ENCODE data around the gene DOLK. TPM values are rescaled to one million over a fixed set of nuclear protein-coding genes. Genes with fewer than 3 reads are reported as not detected.
A peak's percentile ranks its signal among the peaks of the same experiment; 100 is the strongest.

Gene DOLK
- 48.8 TPM for polyA plus RNA-seq (2012; ENCODE audit: insufficient read depth, insufficient read length, low read depth)

DNA sequence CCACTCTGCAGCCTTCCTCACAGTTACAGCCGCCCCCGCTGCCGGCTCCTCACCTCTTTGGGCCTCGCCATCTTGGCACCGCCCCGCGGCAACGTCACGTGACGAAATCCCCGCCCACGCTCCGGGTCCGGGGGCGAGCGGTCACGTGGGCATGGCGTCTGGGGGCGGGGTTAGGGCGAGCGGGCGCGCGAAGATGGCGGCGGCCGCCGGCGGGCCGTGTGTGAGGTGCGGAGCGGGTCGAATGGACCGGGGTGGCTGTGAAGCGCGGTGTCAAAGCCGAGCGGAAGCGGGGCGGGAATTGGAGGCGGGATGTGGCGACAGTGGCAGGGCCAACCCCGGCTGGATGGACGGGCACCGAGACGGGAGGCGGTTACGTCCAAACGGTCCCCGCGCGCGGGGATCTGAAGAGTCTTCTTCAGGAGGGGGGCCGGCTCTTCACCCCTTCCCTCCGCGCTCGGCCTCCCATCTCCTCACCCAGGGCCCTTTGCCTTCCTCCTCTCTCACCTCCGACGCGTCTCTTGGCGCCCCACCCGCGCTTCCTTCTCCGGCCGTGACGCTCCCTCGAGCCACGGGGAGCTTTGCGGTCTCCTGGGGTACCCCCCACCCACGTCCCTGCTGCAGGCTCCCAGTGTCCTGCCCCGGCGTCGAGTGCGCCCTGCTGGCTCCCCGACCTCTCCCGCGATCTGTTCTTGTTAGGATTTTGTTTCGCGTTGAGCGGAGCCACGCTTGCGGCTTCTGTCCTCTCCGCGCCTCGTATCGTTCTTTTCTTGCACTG, at the start of gene DOLK, which contains the start of gene NUP188:
Gene DOLK, minus strand, starts transcription at position 77 of the 775 bp plus-strand sequence. CDS start 300 bp downstream, outside the sequence.
Gene NUP188, plus strand, starts transcription at position 173 of the 775 bp plus-strand sequence. Its CDS starts 21 bp downstream, at position 194.
- peak within 1 kb of the TSS; percentile 92 for H3K4me3 ChIP-seq (ENCODE audit: low read depth, low read length)
- no peaks in the 10 kb centered on the region for H3K9me3 ChIP-seq
- DNase-seq: peak; percentile 99
- no peaks in the 10 kb centered on the region for H3K4me1 ChIP-seq
- H3K27me3 ChIP-seq: no peaks in the 10 kb centered on the region
- H3K36me3 ChIP-seq: peaks cover 22% of the 10 kb centered on the region
- TF ChIP-seq, protein P1, sequence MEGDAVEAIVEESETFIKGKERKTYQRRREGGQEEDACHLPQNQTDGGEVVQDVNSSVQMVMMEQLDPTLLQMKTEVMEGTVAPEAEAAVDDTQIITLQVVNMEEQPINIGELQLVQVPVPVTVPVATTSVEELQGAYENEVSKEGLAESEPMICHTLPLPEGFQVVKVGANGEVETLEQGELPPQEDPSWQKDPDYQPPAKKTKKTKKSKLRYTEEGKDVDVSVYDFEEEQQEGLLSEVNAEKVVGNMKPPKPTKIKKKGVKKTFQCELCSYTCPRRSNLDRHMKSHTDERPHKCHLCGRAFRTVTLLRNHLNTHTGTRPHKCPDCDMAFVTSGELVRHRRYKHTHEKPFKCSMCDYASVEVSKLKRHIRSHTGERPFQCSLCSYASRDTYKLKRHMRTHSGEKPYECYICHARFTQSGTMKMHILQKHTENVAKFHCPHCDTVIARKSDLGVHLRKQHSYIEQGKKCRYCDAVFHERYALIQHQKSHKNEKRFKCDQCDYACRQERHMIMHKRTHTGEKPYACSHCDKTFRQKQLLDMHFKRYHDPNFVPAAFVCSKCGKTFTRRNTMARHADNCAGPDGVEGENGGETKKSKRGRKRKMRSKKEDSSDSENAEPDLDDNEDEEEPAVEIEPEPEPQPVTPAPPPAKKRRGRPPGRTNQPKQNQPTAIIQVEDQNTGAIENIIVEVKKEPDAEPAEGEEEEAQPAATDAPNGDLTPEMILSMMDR (IDR thresholded peaks at IDR 0.05; ENCODE audit: low read depth, low read length): no peak

DNA sequence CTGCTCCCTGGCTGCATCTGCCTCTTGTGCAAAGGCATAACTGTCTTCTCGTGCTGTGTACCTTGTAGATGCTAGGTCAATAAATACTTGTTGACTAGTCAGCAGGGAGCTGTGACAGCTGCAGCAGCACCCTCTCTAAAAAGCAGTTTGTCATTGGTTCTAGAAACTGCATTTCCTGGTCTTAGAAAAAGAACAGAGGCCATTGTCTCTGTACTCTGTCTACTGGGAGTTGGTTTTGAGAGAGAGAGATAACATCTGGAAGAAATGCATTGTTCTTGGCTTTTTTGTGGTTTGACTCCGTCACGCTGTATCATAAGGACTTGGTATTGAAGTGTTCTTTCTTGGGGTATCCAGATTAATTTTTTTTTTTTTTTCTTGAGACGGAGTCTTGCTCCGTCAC, 48.4 kb upstream of the DOLK start:
- H3K27me3 ChIP-seq: no peaks in the 10 kb centered on the region
- no peak overlapping the region for H3K4me3 ChIP-seq (ENCODE audit: low read depth, low read length)
- DNase-seq: no peak
- TF ChIP-seq, protein P1 (IDR thresholded peaks at IDR 0.05; ENCODE audit: low read depth, low read length): no peak
- H3K4me1 ChIP-seq: no peaks in the 10 kb centered on the region
- no peaks in the 10 kb centered on the region for H3K9me3 ChIP-seq
- H3K36me3 ChIP-seq: peaks cover 83% of the 10 kb centered on the region

DNA sequence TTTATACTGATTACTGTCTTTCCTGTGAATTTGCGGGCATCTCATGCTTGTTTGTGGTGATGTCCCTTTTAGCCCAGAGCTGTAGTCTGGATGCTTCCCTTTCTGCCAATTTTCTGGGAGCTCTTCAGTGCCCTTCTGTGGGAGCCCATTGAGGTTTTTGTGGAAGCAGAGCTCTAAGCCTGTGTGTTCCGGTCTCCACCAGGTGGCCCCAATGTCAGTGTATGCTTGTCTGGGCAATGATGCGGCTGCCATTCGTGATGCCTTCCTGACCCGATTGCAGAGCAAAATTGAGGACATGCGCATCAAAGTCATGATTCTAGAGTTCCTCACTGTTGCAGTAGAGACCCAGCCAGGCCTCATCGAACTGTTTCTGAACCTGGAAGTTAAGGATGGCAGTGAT, 45.6 kb upstream of the DOLK start:
- Histone ChIP-seq H3K4me1 (no peaks in the 10 kb centered on the region), H3K9me3 (no peaks in the 10 kb centered on the region), H3K27me3 (no peaks in the 10 kb centered on the region), H3K36me3 (peaks cover 83% of the 10 kb centered on the region), H3K4me3 (ENCODE audit: low read depth, low read length) (no peak overlapping the region)
- TF ChIP-seq, protein P1 (IDR thresholded peaks at IDR 0.05; ENCODE audit: low read depth, low read length): peak; percentile 58
- peak; percentile 57 for DNase-seq

DNA sequence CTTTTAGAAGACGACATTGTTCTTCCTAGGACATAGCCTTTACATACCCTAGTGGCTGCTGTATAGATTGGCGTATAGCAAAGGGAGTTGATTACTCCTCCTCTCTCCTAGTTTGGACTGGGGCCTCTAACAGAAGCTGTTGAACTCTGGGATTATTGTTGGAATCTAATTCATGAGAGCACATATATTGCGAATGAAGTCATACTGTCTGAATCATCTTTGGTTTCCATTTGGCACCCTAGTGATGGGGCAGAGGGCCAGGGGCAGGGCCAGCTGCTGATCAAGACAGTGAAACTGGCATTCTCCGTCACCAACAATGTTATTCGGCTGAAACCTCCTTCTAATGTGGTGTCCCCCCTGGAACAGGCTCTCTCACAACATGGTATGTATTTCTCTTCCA, 40.4 kb upstream of the DOLK start:
- Histone ChIP-seq H3K9me3 (no peaks in the 10 kb centered on the region), H3K27me3 (no peaks in the 10 kb centered on the region), H3K36me3 (peaks cover 81% of the 10 kb centered on the region), H3K4me3 (ENCODE audit: low read depth, low read length) (no peak overlapping the region), H3K4me1 (no peaks in the 10 kb centered on the region)
- TF ChIP-seq, protein P1 (IDR thresholded peaks at IDR 0.05; ENCODE audit: low read depth, low read length): no peak
- no peak for DNase-seq

DNA sequence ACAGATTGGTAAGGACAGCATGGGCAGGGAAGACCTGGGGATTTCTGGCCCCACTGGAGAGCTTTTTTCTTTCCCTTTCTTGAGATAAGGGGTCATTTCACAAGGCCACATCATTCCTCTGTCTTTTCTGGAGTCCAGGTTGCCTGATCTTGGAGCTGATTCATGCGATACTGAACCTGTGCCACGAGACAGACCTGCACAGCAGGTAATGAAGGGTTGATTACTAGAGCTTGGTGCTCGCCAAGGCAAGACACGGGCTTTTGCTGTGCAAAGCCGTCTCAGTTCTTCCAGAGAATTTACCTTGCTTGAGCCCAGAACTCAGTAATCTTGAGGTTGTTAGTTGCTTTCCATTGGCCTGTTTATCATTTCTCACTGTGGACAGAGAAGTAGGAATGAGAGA, 39.3 kb upstream of the DOLK start:
- DNase-seq: no peak
- Histone ChIP-seq H3K4me1 (no peaks in the 10 kb centered on the region), H3K27me3 (no peaks in the 10 kb centered on the region), H3K9me3 (no peaks in the 10 kb centered on the region), H3K4me3 (ENCODE audit: low read depth, low read length) (no peak overlapping the region), H3K36me3 (peaks cover 87% of the 10 kb centered on the region)
- TF ChIP-seq, protein P1 (IDR thresholded peaks at IDR 0.05; ENCODE audit: low read depth, low read length): no peak

DNA sequence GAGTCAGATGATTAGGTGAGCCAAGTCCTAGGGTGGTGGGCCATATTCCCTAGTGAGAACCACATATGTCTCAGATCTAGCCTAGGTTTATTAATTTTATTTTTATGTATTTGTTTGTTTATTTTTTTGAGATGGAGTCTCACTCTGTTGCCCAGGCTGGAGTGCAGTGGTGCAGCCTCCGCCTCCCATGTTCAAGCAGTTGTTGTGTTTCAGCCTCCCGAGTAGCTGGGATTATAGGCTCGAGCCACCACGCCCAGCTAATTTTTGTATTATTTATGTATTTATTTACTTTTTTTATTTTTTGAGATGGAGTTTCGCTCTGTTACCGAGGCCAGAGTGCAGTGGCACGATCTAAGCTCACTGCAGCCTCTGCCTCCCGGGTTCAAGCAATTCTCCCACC, 36.1 kb upstream of the DOLK start:
- Histone ChIP-seq H3K36me3 (peaks cover 93% of the 10 kb centered on the region), H3K4me1 (no peaks in the 10 kb centered on the region), H3K9me3 (no peaks in the 10 kb centered on the region), H3K27me3 (no peaks in the 10 kb centered on the region), H3K4me3 (ENCODE audit: low read depth, low read length) (no peak overlapping the region)
- TF ChIP-seq, protein P1 (IDR thresholded peaks at IDR 0.05; ENCODE audit: low read depth, low read length): no peak
- DNase-seq: no peak
